Measurements from ENCODE around the gene HMGB1. TPM values are rescaled to one million over a fixed set of nuclear protein-coding genes. Genes with fewer than 3 reads are reported as not detected.
"Not testable (repeated sequence)": the region's sequence is repeated elsewhere in the genome, so short reads cannot be mapped to it uniquely, and the experiment has no call there.

The HMGB1 gene
- total RNA-seq, 4 donors from 2014 or later, result 169 to 229 (median 218) TPM

DNA sequence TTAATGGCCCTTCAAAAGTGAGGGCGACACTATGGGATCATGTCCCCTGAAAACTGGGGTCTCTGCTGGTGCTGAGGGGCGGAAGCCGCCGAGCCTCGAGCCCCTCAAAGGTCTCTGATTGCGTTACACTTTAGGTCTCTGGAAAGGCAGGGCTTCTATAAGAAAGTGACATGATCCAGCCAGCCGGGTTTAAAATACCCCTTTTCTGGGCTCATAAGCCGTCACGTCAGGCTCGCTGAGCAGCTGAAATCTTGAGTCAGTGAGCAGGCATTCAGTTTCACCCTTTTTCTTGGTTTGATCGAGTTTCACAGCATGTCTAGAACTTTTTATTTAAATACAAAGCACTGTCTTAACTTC is 600 bp upstream of the HMGB1 start:
- peak overlapping the region in 3 of 4 donors; percentile 79 to 97 (median 96) for H3K4me3 ChIP-seq
- H3K9me3 ChIP-seq, result no peaks in the 10 kb centered on the region
- TF ChIP-seq EP300 (IDR thresholded peaks at IDR 0.05) (no peak), POLR2AphosphoS5 (IDR thresholded peaks at IDR 0.05) (no peak), POLR2A (IDR thresholded peaks at IDR 0.05; ENCODE audit: low read depth) (no peak)
- TF ChIP-seq, protein P1, sequence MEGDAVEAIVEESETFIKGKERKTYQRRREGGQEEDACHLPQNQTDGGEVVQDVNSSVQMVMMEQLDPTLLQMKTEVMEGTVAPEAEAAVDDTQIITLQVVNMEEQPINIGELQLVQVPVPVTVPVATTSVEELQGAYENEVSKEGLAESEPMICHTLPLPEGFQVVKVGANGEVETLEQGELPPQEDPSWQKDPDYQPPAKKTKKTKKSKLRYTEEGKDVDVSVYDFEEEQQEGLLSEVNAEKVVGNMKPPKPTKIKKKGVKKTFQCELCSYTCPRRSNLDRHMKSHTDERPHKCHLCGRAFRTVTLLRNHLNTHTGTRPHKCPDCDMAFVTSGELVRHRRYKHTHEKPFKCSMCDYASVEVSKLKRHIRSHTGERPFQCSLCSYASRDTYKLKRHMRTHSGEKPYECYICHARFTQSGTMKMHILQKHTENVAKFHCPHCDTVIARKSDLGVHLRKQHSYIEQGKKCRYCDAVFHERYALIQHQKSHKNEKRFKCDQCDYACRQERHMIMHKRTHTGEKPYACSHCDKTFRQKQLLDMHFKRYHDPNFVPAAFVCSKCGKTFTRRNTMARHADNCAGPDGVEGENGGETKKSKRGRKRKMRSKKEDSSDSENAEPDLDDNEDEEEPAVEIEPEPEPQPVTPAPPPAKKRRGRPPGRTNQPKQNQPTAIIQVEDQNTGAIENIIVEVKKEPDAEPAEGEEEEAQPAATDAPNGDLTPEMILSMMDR (IDR thresholded peaks at IDR 0.05), result no peak
- DNase-seq (ENCODE audit: extremely low spot score), result no peak
- H3K27me3 ChIP-seq, result no peaks in the 10 kb centered on the region
- intact Hi-C loops (cut with DNase I), result loop anchor here (5.0 to 10.0 kb wide), 5 partner anchors 208 to 622 kb away; no protein-coding TSS in a partner anchor
- H3K27ac ChIP-seq (replicated peaks in 1 of 4), result peak overlapping the region in 2 of 4 donors; percentile 98 to 100
- H3K36me3 ChIP-seq, result peaks cover 0 to 20% (median 10%) of the 10 kb centered on the region in 4 donors
- WGBS, result 3% methylated on average over 5 of the region's 11 CpGs
- H3K4me1 ChIP-seq, result peaks cover 27 to 33% (median 31%) of the 10 kb centered on the region in 4 donors

DNA sequence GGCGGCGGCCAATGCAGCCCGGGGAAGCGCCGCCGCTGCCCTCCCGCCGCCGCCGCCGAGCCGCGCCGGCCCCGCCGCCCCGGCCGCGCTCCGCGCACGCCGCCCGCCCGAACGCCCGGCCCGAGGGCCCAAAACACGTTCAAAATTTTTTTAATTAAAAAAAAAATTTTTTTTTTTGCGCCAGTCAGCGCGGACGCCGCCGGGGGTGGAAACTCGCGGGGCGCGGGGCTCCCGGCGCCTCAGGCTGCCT is 468 bp downstream of the HMGB1 start:
- H3K36me3 ChIP-seq, result peaks cover 0 to 21% (median 10%) of the 10 kb centered on the region in 4 donors
- no peaks in the 10 kb centered on the region for H3K27me3 ChIP-seq
- no peak for TF ChIP-seq POLR2A (IDR thresholded peaks at IDR 0.05; ENCODE audit: low read depth)
- TF ChIP-seq POLR2AphosphoS5 (IDR thresholded peaks at IDR 0.05), result no peak
- no peak for TF ChIP-seq EP300 (IDR thresholded peaks at IDR 0.05)
- TF ChIP-seq, protein P1 (IDR thresholded peaks at IDR 0.05), result no peak
- no peaks in the 10 kb centered on the region for H3K9me3 ChIP-seq
- H3K4me1 ChIP-seq, result peaks cover 27 to 34% (median 33%) of the 10 kb centered on the region in 4 donors
- WGBS, result no CpG with 5 or more reads among the region's 41 CpGs
- H3K27ac ChIP-seq (replicated peaks in 1 of 4), result peak overlapping the region; percentile 98 to 100 (median 99)
- intact Hi-C loops (cut with DNase I), result loop anchor here (2.0 to 10.0 kb wide), 6 partner anchors 152 to 620 kb away; partner anchors contain the start of gene USPL1
- H3K4me3 ChIP-seq, result peak overlapping the region; percentile 79 to 98 (median 96)
- no peak for DNase-seq (ENCODE audit: extremely low spot score)

DNA sequence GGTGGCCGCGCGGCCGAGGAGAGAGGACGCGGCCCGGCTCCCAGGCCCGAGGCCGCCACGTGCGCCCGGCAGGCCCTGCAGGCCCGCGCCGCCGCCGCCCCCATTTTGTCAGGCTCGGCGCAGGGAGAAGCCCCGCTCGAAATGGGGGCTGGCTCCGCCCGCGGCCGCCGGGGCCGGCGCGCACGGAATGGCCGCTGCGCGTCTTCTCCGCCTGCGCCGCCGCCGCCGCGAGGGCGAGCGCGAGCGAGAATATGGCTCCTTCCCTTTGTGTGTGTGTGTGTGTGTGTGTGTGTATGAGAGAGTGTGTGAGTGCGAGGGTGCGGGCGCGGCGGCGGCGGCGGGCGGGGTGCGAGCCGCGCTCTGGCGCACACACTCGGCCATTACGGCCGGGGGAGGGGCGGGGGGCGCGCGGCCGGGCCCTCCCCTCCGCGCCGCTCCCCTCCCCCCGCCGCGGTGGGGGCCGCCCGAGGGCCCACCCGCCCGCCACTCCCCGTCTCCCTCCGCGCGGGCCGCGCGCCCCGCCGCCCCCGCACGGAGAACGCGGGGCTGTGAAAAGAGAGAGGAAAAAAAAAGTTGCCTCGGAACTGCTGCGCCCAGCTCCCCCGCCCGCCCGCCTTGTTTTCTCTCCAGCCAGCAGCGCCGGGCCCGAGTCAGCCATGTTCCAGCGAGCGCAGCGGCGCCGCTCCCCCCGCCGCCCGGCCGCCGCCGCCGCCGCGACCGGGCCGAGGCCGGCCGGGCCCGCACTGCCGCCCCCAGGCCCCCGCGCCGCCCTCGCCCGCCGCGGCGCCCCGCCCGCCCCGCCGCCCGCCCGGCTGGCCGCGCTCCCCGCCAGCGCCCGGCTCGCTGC is 1.0 kb downstream of the HMGB1 start:
- Histone ChIP-seq H3K4me3 (peak overlapping the region; percentile 79 to 98 (median 92)), H3K36me3 (peaks cover 0 to 23% (median 10%) of the 10 kb centered on the region in 4 donors), H3K27ac (replicated peaks in 1 of 4) (peak overlapping the region; percentile 94 to 98 (median 98)), H3K4me1 (peaks cover 27 to 36% (median 35%) of the 10 kb centered on the region in 4 donors), H3K27me3 (no peaks in the 10 kb centered on the region), H3K9me3 (no peaks in the 10 kb centered on the region)
- no CpG with 5 or more reads among the region's 136 CpGs for WGBS
- peak; percentile 94 for DNase-seq (ENCODE audit: extremely low spot score)
- peak in 1 of 2 donors; percentile 49 for TF ChIP-seq POLR2AphosphoS5 (IDR thresholded peaks at IDR 0.05)
- TF ChIP-seq EP300 (IDR thresholded peaks at IDR 0.05), result no peak
- intact Hi-C loops (cut with DNase I), result loop anchor here (2.0 to 10.0 kb wide), 8 partner anchors 42 to 620 kb away; partner anchors contain the start of genes UBE2L5 and USPL1

DNA sequence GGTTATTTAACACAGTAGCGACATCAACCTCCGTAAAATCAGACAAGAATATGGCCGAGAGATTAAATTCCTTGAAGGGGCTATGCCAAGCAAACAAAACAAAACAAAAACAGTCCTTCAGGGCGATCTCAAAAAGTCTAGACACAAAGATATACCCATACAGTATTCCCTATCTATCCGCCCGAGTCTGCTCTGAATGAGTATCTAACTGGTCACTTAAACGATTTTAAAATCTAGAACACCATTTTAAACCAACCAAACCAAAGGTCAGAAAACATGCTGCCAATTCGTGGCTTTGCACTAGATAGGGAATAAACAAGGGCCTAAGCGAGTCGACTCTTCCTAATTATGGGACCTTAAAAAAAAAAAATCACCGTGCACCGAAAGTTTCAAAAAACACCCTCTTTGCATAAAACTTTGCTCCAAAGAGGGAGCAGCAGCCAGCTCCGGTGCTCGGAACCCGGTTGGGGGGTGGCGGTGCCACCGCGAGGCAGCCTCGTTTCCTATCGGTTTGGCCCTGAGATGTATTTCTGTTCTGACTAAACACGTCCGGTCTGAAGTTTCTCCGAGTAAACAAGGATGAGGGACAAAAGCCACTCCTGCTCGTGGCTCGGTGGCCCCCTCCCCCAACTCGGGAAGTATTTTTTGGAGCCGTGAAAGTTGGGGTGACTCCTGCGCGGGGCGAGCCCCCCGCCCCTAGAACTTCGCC is 1.8 kb downstream of the HMGB1 start:
- TF ChIP-seq POLR2A (IDR thresholded peaks at IDR 0.05; ENCODE audit: low read depth), result no peak
- peak in 1 of 2 donors; percentile 57 for TF ChIP-seq POLR2AphosphoS5 (IDR thresholded peaks at IDR 0.05)
- peaks cover 0 to 27% (median 10%) of the 10 kb centered on the region in 4 donors for H3K36me3 ChIP-seq
- H3K4me1 ChIP-seq, result peaks cover 27 to 43% (median 38%) of the 10 kb centered on the region in 4 donors
- H3K9me3 ChIP-seq, result no peaks in the 10 kb centered on the region
- H3K4me3 ChIP-seq, result peak overlapping the region; percentile 79 to 98 (median 92)
- no peaks in the 10 kb centered on the region for H3K27me3 ChIP-seq
- peak; percentile 92 for DNase-seq (ENCODE audit: extremely low spot score)
- WGBS, result under 1% methylated on average over 25 of the region's 32 CpGs
- intact Hi-C loops (cut with DNase I), result loop anchor here (2.0 to 10.0 kb wide), 8 partner anchors 42 to 619 kb away; partner anchors contain the start of genes UBE2L5 and USPL1
- H3K27ac ChIP-seq (replicated peaks in 1 of 4), result peak overlapping the region; percentile 94 to 98 (median 98)

DNA sequence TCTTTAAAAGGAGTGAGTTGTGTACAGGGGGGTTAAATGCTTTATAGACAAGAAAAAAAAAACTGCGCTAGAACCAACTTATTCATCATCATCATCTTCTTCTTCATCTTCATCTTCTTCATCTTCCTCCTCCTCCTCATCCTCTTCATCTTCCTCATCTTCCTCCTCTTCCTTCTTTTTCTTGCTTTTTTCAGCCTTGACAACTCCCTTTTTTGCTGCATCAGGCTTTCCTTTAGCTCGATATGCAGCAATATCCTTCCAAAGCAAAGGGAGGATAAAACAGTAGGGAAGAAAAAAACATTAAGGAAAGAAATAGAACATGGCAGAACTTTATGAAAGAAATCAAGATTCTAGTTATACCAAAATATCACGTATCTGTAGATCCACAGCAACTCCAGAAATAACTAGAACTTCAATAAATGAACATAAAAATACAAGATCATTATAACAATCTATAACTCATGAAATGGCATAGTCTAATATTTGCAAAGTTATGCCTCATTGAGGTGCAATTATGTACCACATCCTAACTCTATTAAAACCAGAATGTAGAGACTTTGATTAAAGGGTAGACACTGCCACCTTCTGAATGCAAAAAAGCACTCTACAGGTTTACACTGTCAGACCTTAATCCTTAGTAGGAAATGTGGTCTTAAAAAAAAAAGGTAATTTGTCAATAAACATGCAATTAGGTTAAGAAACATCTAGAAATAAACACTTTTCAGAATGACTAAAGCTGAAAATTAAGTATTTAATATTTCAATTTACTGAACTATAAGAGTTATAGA is 4.3 kb downstream of the HMGB1 start:
- intact Hi-C loops (cut with DNase I), result loop anchor here (2.0 to 10.0 kb wide), 7 partner anchors 39 to 617 kb away; partner anchors contain the start of gene UBE2L5
- H3K36me3 ChIP-seq, result peaks cover 7 to 31% (median 15%) of the 10 kb centered on the region in 4 donors
- DNase-seq (ENCODE audit: extremely low spot score); H3K27me3 ChIP-seq; H3K4me3 ChIP-seq; H3K9me3 ChIP-seq: not testable (repeated sequence)
- peak overlapping the region; percentile 37 to 98 (median 96) for H3K27ac ChIP-seq (replicated peaks in 1 of 4)
- TF ChIP-seq, protein P1 (IDR thresholded peaks at IDR 0.05), result peak; percentile 54 to 63 (median 56)
- peaks cover 27 to 46% (median 42%) of the 10 kb centered on the region in 4 donors for H3K4me1 ChIP-seq
- 82% methylated on average over 3 of the region's 3 CpGs for WGBS
